HCT116 (cell line): ENCODE data around the gene OR2T29.
"Not testable (repeated sequence)": the region's sequence is repeated elsewhere in the genome, so short reads cannot be mapped to it uniquely, and the experiment has no call there.

Experiments used
- CBX3 ChIP-seq: IDR thresholded peaks from 2 replicates; pipeline ENCODE4 v1.6.1; 2012; ENCODE audit warnings: low read depth
- CEBPB ChIP-seq: IDR thresholded peaks from 2 replicates; pipeline ENCODE4 v1.6.1; 2012; ENCODE audit warnings: low read depth
- EZH2phosphoT487 ChIP-seq: fragments of 200-600 bp; IDR thresholded peaks from 2 replicates; pipeline ENCODE4 v1.6.1; 2018; ENCODE audit warnings: antibody characterized with exemption, borderline replicate concordance
- FOSL1 ChIP-seq: IDR thresholded peaks from 2 replicates; pipeline ENCODE4 v1.6.1; 2012; ENCODE audit warnings: low read depth
- JUND ChIP-seq: IDR thresholded peaks from 2 replicates; pipeline ENCODE4 v1.6.1; 2012
- POLR2A ChIP-seq: IDR thresholded peaks from 2 replicates; pipeline ENCODE4 v1.7.0; 2011; ENCODE audit warnings: borderline replicate concordance; ENCODE audit not compliant: insufficient read depth, insufficient read length; ENCODE audit errors: extremely low read depth
- POLR2AphosphoS5 ChIP-seq: IDR thresholded peaks from 2 replicates; pipeline ENCODE4 v1.6.1; 2011; ENCODE audit warnings: mild to moderate bottlenecking, low read depth, low read length, moderate library complexity
- RAD21 ChIP-seq: IDR thresholded peaks from 2 replicates; pipeline ENCODE4 v1.6.1; 2012; ENCODE audit warnings: low read depth, mild to moderate bottlenecking
- SRF ChIP-seq: IDR thresholded peaks from 2 replicates; pipeline ENCODE4 v1.6.1; 2012; ENCODE audit warnings: low read depth
- TF ChIP-seq, protein P1 (sequence below), 3 experiments: fragments of 200-600 bp in 1 of 3; sonication (generic) in 1 of 3; IDR thresholded peaks in 2 of 3; conservative IDR thresholded peaks in 1 of 3; 2 replicates each; pipeline ENCODE4 v1.5.1; 2012 to 2017; ENCODE audit warnings: low read depth in 2 of 3, low read length in 2 of 3, antibody characterized with exemption in 1 of 3, borderline replicate concordance in 1 of 3, control low read depth in 1 of 3, mild to moderate bottlenecking in 1 of 3, mixed read lengths in 1 of 3, mixed run types in 1 of 3, moderate library complexity in 1 of 3; ENCODE audit not compliant: insufficient read depth in 1 of 3

DNA sequence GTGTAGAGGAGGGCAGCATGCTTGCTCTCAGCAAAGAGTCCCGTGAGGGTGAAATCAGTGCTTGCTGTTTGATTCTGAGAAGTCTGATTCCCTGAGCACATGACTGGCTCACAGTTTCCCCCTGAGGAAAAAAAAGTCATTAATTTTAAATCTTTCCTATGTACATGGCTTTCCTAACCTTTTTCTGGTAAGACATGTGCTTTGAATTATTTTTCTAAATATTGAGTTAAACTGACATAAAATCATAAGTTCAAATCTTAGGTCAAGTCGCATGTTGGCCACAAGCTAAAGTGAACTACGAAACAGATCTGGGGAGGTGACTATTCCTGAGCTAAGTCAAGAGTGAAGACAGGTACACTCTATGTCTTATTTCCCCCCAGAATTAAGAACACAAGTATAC is 12.1 kb upstream of the OR2T29 start, which contains the start of gene OR2T34:
- TF ChIP-seq, protein P1, sequence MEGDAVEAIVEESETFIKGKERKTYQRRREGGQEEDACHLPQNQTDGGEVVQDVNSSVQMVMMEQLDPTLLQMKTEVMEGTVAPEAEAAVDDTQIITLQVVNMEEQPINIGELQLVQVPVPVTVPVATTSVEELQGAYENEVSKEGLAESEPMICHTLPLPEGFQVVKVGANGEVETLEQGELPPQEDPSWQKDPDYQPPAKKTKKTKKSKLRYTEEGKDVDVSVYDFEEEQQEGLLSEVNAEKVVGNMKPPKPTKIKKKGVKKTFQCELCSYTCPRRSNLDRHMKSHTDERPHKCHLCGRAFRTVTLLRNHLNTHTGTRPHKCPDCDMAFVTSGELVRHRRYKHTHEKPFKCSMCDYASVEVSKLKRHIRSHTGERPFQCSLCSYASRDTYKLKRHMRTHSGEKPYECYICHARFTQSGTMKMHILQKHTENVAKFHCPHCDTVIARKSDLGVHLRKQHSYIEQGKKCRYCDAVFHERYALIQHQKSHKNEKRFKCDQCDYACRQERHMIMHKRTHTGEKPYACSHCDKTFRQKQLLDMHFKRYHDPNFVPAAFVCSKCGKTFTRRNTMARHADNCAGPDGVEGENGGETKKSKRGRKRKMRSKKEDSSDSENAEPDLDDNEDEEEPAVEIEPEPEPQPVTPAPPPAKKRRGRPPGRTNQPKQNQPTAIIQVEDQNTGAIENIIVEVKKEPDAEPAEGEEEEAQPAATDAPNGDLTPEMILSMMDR (IDR thresholded peaks at IDR 0.05 in 2 of 3, conservative IDR thresholded peaks at IDR 0.05 in 1 of 3; ENCODE audit: borderline replicate concordance in 1 of 3, insufficient read depth in 1 of 3, low read depth in 2 of 3, low read length in 2 of 3), result not testable (repeated sequence)
- TF ChIP-seq SRF, POLR2AphosphoS5, EZH2phosphoT487, POLR2A, RAD21, FOSL1, CEBPB, JUND, CBX3: not testable (repeated sequence)
